Vagina (tissue), 2 donors: ENCODE measurements around the gene RBP5.

Experiments
- POLR2A ChIP-seq, 2 donors: fragments of 450-650 bp; IDR thresholded peaks; one replicate each; pipeline ENCODE4 v1.6.1; 2017; ENCODE audit warnings: antibody characterized with exemption in 2 of 2, mild to moderate bottlenecking in 2 of 2, moderate library complexity in 2 of 2
- TF ChIP-seq, protein P1 (sequence below), 3 experiments: fragments of 450-650 bp in 2 of 3; fragments of 200-600 bp in 1 of 3; sonication (generic) in 1 of 3; IDR thresholded peaks; one replicate each; pipeline ENCODE4 v1.5.1; 2017 to 2019; ENCODE audit warnings: antibody characterized with exemption in 3 of 3, mild to moderate bottlenecking in 2 of 3, moderate library complexity in 2 of 3

GRCh38 chr12:7123806-7124522 lies 4.7 kb downstream of the RBP5 start:
- TF ChIP-seq, protein P1, sequence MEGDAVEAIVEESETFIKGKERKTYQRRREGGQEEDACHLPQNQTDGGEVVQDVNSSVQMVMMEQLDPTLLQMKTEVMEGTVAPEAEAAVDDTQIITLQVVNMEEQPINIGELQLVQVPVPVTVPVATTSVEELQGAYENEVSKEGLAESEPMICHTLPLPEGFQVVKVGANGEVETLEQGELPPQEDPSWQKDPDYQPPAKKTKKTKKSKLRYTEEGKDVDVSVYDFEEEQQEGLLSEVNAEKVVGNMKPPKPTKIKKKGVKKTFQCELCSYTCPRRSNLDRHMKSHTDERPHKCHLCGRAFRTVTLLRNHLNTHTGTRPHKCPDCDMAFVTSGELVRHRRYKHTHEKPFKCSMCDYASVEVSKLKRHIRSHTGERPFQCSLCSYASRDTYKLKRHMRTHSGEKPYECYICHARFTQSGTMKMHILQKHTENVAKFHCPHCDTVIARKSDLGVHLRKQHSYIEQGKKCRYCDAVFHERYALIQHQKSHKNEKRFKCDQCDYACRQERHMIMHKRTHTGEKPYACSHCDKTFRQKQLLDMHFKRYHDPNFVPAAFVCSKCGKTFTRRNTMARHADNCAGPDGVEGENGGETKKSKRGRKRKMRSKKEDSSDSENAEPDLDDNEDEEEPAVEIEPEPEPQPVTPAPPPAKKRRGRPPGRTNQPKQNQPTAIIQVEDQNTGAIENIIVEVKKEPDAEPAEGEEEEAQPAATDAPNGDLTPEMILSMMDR (IDR thresholded peaks at IDR 0.05) = no peak
- TF ChIP-seq POLR2A (IDR thresholded peaks at IDR 0.05) = no peak
